ENCODE results near the gene FGF4. TPM values are rescaled to one million over a fixed set of nuclear protein-coding genes. Genes with fewer than 3 reads are reported as not detected.

FGF4 gene
- total RNA-seq, 3 donors from 2014 or later, result not detected

- no peak for DNase-seq
- intact Hi-C loops (cut with DNase I, micrococcal nuclease), result no loop called here
- Histone ChIP-seq H3K4me3 (no peak overlapping the region), H3K4me1 (ENCODE audit: low read depth) (no peaks in the 10 kb centered on the region), H3K36me3 (ENCODE audit: low read depth) (no peaks in the 10 kb centered on the region), H3K9me3 (no peaks in the 10 kb centered on the region)
- ATAC-seq, result no peak
- TF ChIP-seq CTCF (IDR thresholded peaks at IDR 0.05), result no peak
Measured at GRCh38 chr11:69748637-69749036, 26.5 kb downstream of the FGF4 start.

- DNase-seq (no peak), ATAC-seq (no peak)
- no peak for TF ChIP-seq CTCF (IDR thresholded peaks at IDR 0.05)
- Histone ChIP-seq H3K4me3 (no peak overlapping the region), H3K9me3 (no peaks in the 10 kb centered on the region), H3K36me3 (ENCODE audit: low read depth) (no peaks in the 10 kb centered on the region), H3K4me1 (ENCODE audit: low read depth) (no peaks in the 10 kb centered on the region)
- intact Hi-C loops (cut with DNase I, micrococcal nuclease), result no loop called here
Measured at GRCh38 chr11:69746752-69747742, 28.1 kb downstream of the FGF4 start.

- TF ChIP-seq CTCF (IDR thresholded peaks at IDR 0.05), result no peak
- DNase-seq (no peak), ATAC-seq (no peak)
- Histone ChIP-seq H3K4me3 (no peak overlapping the region), H3K36me3 (ENCODE audit: low read depth) (no peaks in the 10 kb centered on the region), H3K4me1 (ENCODE audit: low read depth) (no peaks in the 10 kb centered on the region), H3K9me3 (no peaks in the 10 kb centered on the region)
- intact Hi-C loops (cut with DNase I, micrococcal nuclease), result no loop called here
Measured at GRCh38 chr11:69746140-69746539, 29.0 kb downstream of the FGF4 start.

- Histone ChIP-seq H3K4me3 (no peak overlapping the region), H3K9me3 (no peaks in the 10 kb centered on the region), H3K36me3 (ENCODE audit: low read depth) (no peaks in the 10 kb centered on the region), H3K4me1 (ENCODE audit: low read depth) (no peaks in the 10 kb centered on the region)
- intact Hi-C loops (cut with DNase I, micrococcal nuclease), result no loop called here
- no peak for TF ChIP-seq CTCF (IDR thresholded peaks at IDR 0.05)
- no peak for ATAC-seq
- no peak for DNase-seq
Measured at GRCh38 chr11:69745201-69745600, 29.9 kb downstream of the FGF4 start.

GRCh38 chr11:69744435-69744834 lies 30.7 kb downstream of the FGF4 start:
- DNase-seq, result no peak
- intact Hi-C loops (cut with DNase I, micrococcal nuclease), result no loop called here

More at GRCh38 chr11:69744435-69744834, 30.7 kb downstream of the FGF4 start:
- ATAC-seq, result no peak
- Histone ChIP-seq H3K4me3 (no peak overlapping the region), H3K36me3 (ENCODE audit: low read depth) (no peaks in the 10 kb centered on the region), H3K9me3 (no peaks in the 10 kb centered on the region), H3K4me1 (ENCODE audit: low read depth) (no peaks in the 10 kb centered on the region)
- TF ChIP-seq CTCF (IDR thresholded peaks at IDR 0.05), result no peak
